NB4 (cell line): ENCODE data around the gene TSPAN10.

ENCODE experiments used
- CTCF ChIP-seq: IDR thresholded peaks from one replicate; pipeline ENCODE4 v1.5.1; 2012; ENCODE audit warnings: low read depth, low read length
- MAX ChIP-seq: IDR thresholded peaks from 2 replicates; pipeline ENCODE4 v1.6.1; 2011; ENCODE audit warnings: low read depth, low read length
- MYC ChIP-seq: IDR thresholded peaks from 2 replicates; pipeline ENCODE4 v1.6.1; 2011; ENCODE audit warnings: low read depth, low read length
- POLR2A ChIP-seq: IDR thresholded peaks from 2 replicates; pipeline ENCODE4 v1.6.1; 2011; ENCODE audit warnings: mild to moderate bottlenecking; ENCODE audit not compliant: insufficient read length; ENCODE audit errors: extremely low read depth

- no peak for TF ChIP-seq CTCF
- TF ChIP-seq POLR2A: no peak
- TF ChIP-seq MAX: no peak
- TF ChIP-seq MYC: no peak
Measured at GRCh38 chr17:81686614-81687013, 49.6 kb downstream of the TSPAN10 start.
